Measurements from ENCODE around the gene ADRM1.

The ADRM1 gene

GRCh38 chr20:62357681-62358080 lies 54.9 kb downstream of the ADRM1 start:
- peak overlapping the region in 1 of 2 donors; percentile 9 for H3K4me3 ChIP-seq (replicated peaks in 1 of 2; ENCODE audit: low read depth in 2 of 2, low read length in 2 of 2)
- peak in 1 of 2 donors; percentile 32 for DNase-seq (ENCODE audit: low read depth in 2 of 2)
- TF ChIP-seq, protein P1, sequence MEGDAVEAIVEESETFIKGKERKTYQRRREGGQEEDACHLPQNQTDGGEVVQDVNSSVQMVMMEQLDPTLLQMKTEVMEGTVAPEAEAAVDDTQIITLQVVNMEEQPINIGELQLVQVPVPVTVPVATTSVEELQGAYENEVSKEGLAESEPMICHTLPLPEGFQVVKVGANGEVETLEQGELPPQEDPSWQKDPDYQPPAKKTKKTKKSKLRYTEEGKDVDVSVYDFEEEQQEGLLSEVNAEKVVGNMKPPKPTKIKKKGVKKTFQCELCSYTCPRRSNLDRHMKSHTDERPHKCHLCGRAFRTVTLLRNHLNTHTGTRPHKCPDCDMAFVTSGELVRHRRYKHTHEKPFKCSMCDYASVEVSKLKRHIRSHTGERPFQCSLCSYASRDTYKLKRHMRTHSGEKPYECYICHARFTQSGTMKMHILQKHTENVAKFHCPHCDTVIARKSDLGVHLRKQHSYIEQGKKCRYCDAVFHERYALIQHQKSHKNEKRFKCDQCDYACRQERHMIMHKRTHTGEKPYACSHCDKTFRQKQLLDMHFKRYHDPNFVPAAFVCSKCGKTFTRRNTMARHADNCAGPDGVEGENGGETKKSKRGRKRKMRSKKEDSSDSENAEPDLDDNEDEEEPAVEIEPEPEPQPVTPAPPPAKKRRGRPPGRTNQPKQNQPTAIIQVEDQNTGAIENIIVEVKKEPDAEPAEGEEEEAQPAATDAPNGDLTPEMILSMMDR (IDR thresholded peaks at IDR 0.05; ENCODE audit: low read depth, low read length): no peak
